Ovary (tissue), 9 donors: Measurements from ENCODE around the gene CCT7. TPM values are rescaled to one million over a fixed set of nuclear protein-coding genes. Genes with fewer than 3 reads are reported as not detected.

Experiments used
- DNase-seq, 5 donors: peaks; one replicate each; pipeline ENCODE4 v3.0.0-alpha.2; 2019 to 2020
- H3K27ac ChIP-seq, 2 donors: fragments of 200-600 bp; one replicate each; pipeline versions ENCODE4 v1.5.1 to v1.8.0; 2019 to 2022
- H3K27me3 ChIP-seq: fragments of 200-600 bp; one replicate; pipeline ENCODE4 v1.8.0; 2022
- H3K36me3 ChIP-seq: fragments of 200-600 bp; sonication (generic); one replicate; pipeline ENCODE4 v1.5.1; 2019
- H3K4me1 ChIP-seq: one replicate; pipeline ENCODE4 v1.8.1; 2013; ENCODE audit warnings: mild to moderate bottlenecking, moderate library complexity; ENCODE audit not compliant: insufficient read depth
- H3K4me3 ChIP-seq: fragments of 200-600 bp; sonication (generic); one replicate; pipeline ENCODE4 v1.5.1; 2017
- H3K9me3 ChIP-seq, 2 donors: fragments of 200-600 bp in 1 of 2; sonication (generic) in 1 of 2; one replicate each; pipeline versions ENCODE4 v1.5.1 to v1.8.1; 2013 to 2019; ENCODE audit warnings: mild to moderate bottlenecking in 1 of 2, moderate library complexity in 1 of 2
- EP300 ChIP-seq: sonication (generic); formaldehyde crosslinking; IDR thresholded peaks from one replicate; pipeline ENCODE4 v1.6.1; 2017; ENCODE audit warnings: antibody characterized with exemption
- POLR2A ChIP-seq: fragments of 450-650 bp; IDR thresholded peaks from one replicate; pipeline ENCODE4 v1.6.1; 2017; ENCODE audit warnings: antibody characterized with exemption, mild to moderate bottlenecking, moderate library complexity
- WGBS, 3 donors: extraction: QIAGEN DNeasy Blood & Tissue Kit in 1 of 3; methylation state at CpG; one replicate each; pipeline versions ENCODE4 v1.1.5 to v1.1.7; 2013 to 2017; 5-methylcytosine and 5-hydroxymethylcytosine counted together
- intact Hi-C, 4 donors: fragments of 100-400 bp; cut with DNase I; formaldehyde crosslinking; loops; one replicate each; pipeline versions ENCODE4 v1.11.0 to v1.15.1; 2022 to 2023
- polyA plus RNA-seq, 2 donors: library from polyadenylated mRNA; stranded (reverse); fragments of 200-250 nt in 1 of 2; fragments of 350-450 nt in 1 of 2; fragmentation: Illumina TruSeq in 1 of 2; extraction: RNeasy Lipid Tissue Mini Kit (QIAGEN cat#74804) in 1 of 2; gene quantifications; one replicate each; pipeline ENCODE4 v1.2.3, GENCODE V29; 2013 to 2014
- total RNA-seq, 7 donors: library from RNA; depleted of rRNA in 2 of 7; stranded (reverse); fragments of >200 nt in 2 of 7; fragmentation: NEBNext Ultra II Directional in 3 of 7; extraction: Animal tissue kit (Norgen Biotek cat#: 25700) in 3 of 7; gene quantifications; one replicate each; pipeline versions ENCODE4 v1.1.0 to v1.2.4, GENCODE V29; 2016 to 2023
- TF ChIP-seq, protein P1 (sequence below), 3 donors: fragments of 450-650 bp in 2 of 3; fragments of 200-600 bp in 1 of 3; IDR thresholded peaks; one replicate each; pipeline versions ENCODE4 v1.5.1 to v1.8.0; 2016 to 2022; ENCODE audit warnings: antibody characterized with exemption in 3 of 3, mild to moderate bottlenecking in 1 of 3
- donor health status: DM: no; HTN: no; CAD: no; lungs with moderate emphysema.
- donor health status: DM: no; HTN: no; CAD: no.
- donor health status: Bipolar disorder and iron deficiency.
- donor health status: DM: yes; HTN: yes; CAD: no.
- donor health status: DM: no; HTN: no; CAD: no.
- donor health status: DM: yes; HTN: yes; CAD: no.

The CCT7 gene
- total and polyA plus RNA-seq, 9 donors, result 143 to 289 (median 220) TPM

DNA sequence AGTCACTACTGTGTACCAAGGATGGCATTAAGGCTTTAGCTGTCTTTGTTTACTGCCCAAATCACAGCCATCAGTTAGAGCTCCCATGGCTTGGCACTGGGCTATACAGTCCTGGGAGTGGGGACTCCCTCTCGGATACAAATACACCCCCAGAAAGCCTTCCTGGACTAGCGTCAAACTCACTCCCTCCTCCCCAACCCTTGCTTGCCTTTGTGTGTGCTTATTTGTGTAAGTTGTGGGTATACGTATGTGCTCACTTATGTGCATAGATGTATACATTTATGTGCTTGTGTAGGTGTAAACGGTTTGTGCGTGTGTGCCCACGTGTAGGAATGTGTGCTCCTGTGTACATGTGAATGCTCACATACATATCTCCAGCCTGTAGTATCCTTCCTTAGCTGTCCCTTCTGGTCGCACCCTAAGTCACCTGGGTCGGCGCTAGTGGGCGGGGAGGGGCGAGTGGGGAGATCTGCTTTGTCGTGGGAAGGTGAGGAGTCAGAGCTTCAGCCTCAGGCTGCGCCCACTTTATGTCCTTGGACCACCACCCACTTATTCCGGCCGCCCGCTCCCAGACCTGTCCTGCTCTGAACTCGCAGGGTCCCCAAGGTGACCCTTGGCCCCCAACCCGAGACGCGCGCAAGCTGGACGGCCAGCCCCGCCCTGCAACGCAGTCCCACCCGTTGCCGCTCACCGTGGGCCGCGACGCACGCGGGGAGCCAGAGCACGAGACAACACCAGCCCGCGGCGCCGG, 1.5 kb upstream of the CCT7 start:
- Histone ChIP-seq H3K4me1 (peaks cover 12% of the 10 kb centered on the region), H3K27ac (no peak overlapping the region), H3K4me3 (peak overlapping the region; percentile 88), H3K27me3 (no peaks in the 10 kb centered on the region), H3K9me3 (no peaks in the 10 kb centered on the region), H3K36me3 (no peaks in the 10 kb centered on the region)
- no peak for DNase-seq
- no peak for TF ChIP-seq EP300
- TF ChIP-seq POLR2A, result no peak
- TF ChIP-seq, protein P1, sequence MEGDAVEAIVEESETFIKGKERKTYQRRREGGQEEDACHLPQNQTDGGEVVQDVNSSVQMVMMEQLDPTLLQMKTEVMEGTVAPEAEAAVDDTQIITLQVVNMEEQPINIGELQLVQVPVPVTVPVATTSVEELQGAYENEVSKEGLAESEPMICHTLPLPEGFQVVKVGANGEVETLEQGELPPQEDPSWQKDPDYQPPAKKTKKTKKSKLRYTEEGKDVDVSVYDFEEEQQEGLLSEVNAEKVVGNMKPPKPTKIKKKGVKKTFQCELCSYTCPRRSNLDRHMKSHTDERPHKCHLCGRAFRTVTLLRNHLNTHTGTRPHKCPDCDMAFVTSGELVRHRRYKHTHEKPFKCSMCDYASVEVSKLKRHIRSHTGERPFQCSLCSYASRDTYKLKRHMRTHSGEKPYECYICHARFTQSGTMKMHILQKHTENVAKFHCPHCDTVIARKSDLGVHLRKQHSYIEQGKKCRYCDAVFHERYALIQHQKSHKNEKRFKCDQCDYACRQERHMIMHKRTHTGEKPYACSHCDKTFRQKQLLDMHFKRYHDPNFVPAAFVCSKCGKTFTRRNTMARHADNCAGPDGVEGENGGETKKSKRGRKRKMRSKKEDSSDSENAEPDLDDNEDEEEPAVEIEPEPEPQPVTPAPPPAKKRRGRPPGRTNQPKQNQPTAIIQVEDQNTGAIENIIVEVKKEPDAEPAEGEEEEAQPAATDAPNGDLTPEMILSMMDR (IDR thresholded peaks at IDR 0.05), result no peak
- WGBS, 3 donors, result 0 to 2% (median 1%) methylated on average over 19 to 37 of the region's 37 CpGs
- intact Hi-C loops, result no loop called here

DNA sequence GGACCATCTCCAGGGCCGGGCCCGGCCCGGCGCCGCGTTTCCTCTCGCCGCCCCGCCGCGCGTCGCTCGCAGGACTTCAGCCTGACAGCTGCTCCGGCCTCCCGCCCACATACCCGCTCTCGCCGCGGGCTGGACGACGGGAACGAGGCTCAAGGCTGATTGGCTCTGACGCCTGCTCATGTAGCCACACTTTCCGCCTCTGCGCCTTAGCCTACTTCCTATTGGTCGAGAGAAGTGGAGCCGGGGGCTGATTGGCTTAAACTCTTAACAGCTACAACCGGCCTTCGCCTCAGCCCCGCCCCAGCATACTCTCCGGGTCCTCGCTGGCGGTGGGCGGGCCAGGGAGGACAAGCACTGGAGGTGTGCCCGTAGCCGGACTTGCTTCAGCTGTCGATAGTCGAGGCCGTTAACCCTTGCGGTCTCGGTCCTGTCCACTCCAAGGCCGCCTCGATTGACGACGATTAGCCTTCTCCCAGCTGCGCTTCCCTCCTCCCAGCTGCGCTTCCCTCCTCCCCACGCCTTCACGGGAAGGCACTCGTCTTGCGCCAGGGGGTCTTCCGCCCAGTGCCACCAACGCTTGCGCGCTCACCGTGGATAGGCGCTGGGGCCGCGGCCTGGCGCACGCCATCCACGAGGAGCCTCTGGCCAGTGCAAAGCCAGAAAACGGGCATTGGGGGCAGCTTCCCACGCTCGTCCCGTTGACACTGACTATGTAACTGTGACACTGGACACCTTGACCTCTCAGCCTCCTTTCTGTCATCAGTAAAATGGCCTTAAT, 765 bp upstream of the CCT7 start, which contains the start of gene PRADC1:
PRADC1 (minus strand) TSS at position 86 of the 778 bp plus-strand sequence; CDS start at position 7, 79 bp downstream.
- peaks cover 12% of the 10 kb centered on the region for H3K4me1 ChIP-seq
- 0% methylated on average over 54 to 67 of the region's 67 CpGs for WGBS, 3 donors
- H3K27me3 ChIP-seq, result no peaks in the 10 kb centered on the region
- peak; percentile 96 to 98 (median 97) for DNase-seq
- H3K9me3 ChIP-seq, result no peaks in the 10 kb centered on the region
- H3K27ac ChIP-seq, result peak within 1 kb of the TSS; percentile 76 to 96
- no peaks in the 10 kb centered on the region for H3K36me3 ChIP-seq
- H3K4me3 ChIP-seq, result peak within 1 kb of the TSS; percentile 88
- intact Hi-C loops, result no loop called here
- TF ChIP-seq, protein P1 (IDR thresholded peaks at IDR 0.05), result no peak
- no peak for TF ChIP-seq EP300
- TF ChIP-seq POLR2A, result no peak

DNA sequence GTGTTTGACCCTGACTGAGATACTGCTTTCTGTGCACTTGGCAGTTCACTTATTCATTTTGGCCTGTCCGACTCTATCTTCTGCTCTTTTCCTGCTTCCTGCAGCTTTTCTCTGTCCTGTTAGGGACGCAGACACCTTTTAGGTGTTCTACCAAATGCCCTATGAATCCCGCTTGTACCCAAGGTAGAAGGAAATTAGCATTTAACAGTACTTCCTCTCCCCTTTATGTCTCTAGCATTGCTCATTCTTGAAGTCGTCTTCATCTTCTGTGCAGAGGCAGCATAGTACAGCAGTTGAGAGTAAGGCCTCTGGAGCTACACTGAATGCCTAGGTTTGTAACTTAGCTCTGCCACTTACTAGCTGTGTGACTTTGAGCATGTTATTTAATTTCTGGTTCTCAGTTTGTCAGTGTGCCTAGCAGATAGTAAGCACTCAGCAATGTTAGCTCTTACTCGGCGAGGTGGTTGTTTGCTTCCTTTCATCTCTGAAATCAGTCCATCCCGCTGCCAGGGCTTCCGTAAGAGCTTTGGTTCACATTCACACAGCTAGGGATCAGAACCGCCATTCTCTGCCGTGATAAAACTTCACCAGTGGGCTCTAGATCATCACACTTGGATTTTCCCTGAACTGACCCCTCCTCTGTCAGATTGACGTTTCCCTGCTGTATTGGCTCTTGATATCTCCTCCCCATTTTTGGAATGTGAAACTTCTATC, 1.4 kb downstream of the CCT7 start:
- 37 to 51% (median 38%) methylated on average over 11 of the region's 11 CpGs for WGBS, 3 donors
- no peak for DNase-seq
- no peaks in the 10 kb centered on the region for H3K9me3 ChIP-seq
- TF ChIP-seq, protein P1 (IDR thresholded peaks at IDR 0.05), result no peak
- no peak for TF ChIP-seq EP300
- no peak for TF ChIP-seq POLR2A
- intact Hi-C loops, result no loop called here
- peak overlapping the region; percentile 88 for H3K4me3 ChIP-seq
- no peaks in the 10 kb centered on the region for H3K27me3 ChIP-seq
- no peak overlapping the region for H3K27ac ChIP-seq
- H3K4me1 ChIP-seq, result peaks cover 18% of the 10 kb centered on the region
- H3K36me3 ChIP-seq, result no peaks in the 10 kb centered on the region

DNA sequence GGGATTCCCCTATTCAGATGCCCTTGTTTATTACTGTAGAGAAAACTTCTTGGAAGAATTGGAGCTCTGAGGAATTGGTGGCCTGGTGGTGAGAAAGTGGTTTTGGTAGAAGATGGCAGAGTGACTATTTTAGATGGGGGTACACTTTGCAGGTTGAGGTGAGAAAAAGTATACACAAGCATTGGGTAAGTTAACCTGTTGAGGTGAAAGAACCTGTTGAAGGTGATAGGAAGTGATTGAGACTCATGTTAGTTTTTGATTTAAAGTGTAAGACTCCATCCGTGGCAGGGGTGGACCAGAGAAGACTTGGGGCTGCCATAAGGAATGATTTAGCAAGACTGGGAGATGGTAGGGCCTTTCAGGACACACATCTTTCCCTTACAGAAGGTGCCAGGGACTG, 3.1 kb downstream of the CCT7 start:
- intact Hi-C loops, result no loop called here
- Histone ChIP-seq H3K36me3 (no peaks in the 10 kb centered on the region), H3K4me3 (no peak overlapping the region), H3K4me1 (peaks cover 18% of the 10 kb centered on the region), H3K9me3 (no peaks in the 10 kb centered on the region), H3K27ac (no peak overlapping the region), H3K27me3 (no peaks in the 10 kb centered on the region)
- no peak for DNase-seq
- TF ChIP-seq, protein P1 (IDR thresholded peaks at IDR 0.05), result no peak
- TF ChIP-seq EP300 (no peak), POLR2A (no peak)
- 35 to 60% (median 47%) methylated on average over 1 of the region's 1 CpG for WGBS, 3 donors
